22Rv1 (cell line): ENCODE measurements around the gene ENO1.

Experiments used
- CTCF ChIP-seq: fragments of 450-650 bp; IDR thresholded peaks from 2 replicates; pipeline ENCODE4 v1.5.1; 2017; ENCODE audit warnings: mild to moderate bottlenecking
- ZFX ChIP-seq: fragments of 450-650 bp; IDR thresholded peaks from 2 replicates; pipeline ENCODE4 v1.6.1; 2017; ENCODE audit warnings: antibody characterized with exemption, borderline replicate concordance

GRCh38 chr1:8854240-8854639 is 24.2 kb downstream of the ENO1 start:
- TF ChIP-seq CTCF (no peak), ZFX (no peak)
